Testis (tissue), 3 donors: ENCODE measurements around the gene MAP1LC3B2. TPM values are rescaled to one million over a fixed set of nuclear protein-coding genes. Genes with fewer than 3 reads are reported as not detected.

Experiments
- DNase-seq: peaks from one replicate; pipeline ENCODE4 v3.0.0-alpha.2; 2019
- H3K27ac ChIP-seq, 2 donors: fragments of 200-600 bp; sonication (generic); one replicate each; pipeline ENCODE4 v1.5.1; 2019
- H3K27me3 ChIP-seq: fragments of 200-600 bp; sonication (generic); one replicate; pipeline ENCODE4 v1.5.1; 2019
- H3K36me3 ChIP-seq: fragments of 200-600 bp; sonication (generic); one replicate; pipeline ENCODE4 v1.5.1; 2017; ENCODE audit warnings: low read depth; ENCODE audit errors: missing control alignments
- H3K4me1 ChIP-seq: fragments of 200-600 bp; sonication (generic); one replicate; pipeline ENCODE4 v1.5.1; 2019
- H3K4me3 ChIP-seq, 2 donors: fragments of 200-600 bp; sonication (generic); one replicate each; pipeline ENCODE4 v1.5.1; 2017 to 2019
- H3K9me3 ChIP-seq: fragments of 200-600 bp; sonication (generic); one replicate; pipeline ENCODE4 v1.5.1; 2017
- POLR2A ChIP-seq: fragments of 450-650 bp; IDR thresholded peaks from one replicate; pipeline ENCODE4 v1.6.1; 2017; ENCODE audit warnings: antibody characterized with exemption, mild to moderate bottlenecking, moderate library complexity
- WGBS, 2 donors: methylation state at CpG; one replicate each; pipeline ENCODE4 v1.1.5; 2018; 5-methylcytosine and 5-hydroxymethylcytosine counted together
- intact Hi-C: fragments of 100-400 bp; cut with DNase I; formaldehyde crosslinking; loops from one replicate; pipeline ENCODE4 v1.15.1; 2023; ENCODE audit warnings: low total_unique reads
- polyA plus RNA-seq: library from polyadenylated mRNA; stranded (reverse); fragments of 350-450 nt; fragmentation: Illumina TruSeq; extraction: RNeasy Lipid Tissue Mini Kit (QIAGEN cat#74804); gene quantifications from one replicate; pipeline ENCODE4 v1.2.3, GENCODE V29; 2014; ENCODE audit warnings: low read depth, low replicate concordance; ENCODE audit not compliant: insufficient read depth
- total RNA-seq, 2 donors: library from RNA; depleted of rRNA; stranded (reverse); fragments of >200 nt; gene quantifications; one replicate each; pipeline ENCODE4 v1.2.3, GENCODE V29; 2016
- TF ChIP-seq, protein P1 (sequence below), 3 experiments: fragments of 450-650 bp in 2 of 3; fragments of 200-600 bp in 1 of 3; sonication (generic) in 1 of 3; IDR thresholded peaks; one replicate each; pipeline ENCODE4 v1.5.1; 2016 to 2019; ENCODE audit warnings: antibody characterized with exemption in 3 of 3, mild to moderate bottlenecking in 2 of 3, moderate library complexity in 1 of 3

MAP1LC3B2 gene
- total and polyA plus RNA-seq, 3 donors from 2014 or later: 1.0 to 2.1 (median 1.5) TPM

DNA sequence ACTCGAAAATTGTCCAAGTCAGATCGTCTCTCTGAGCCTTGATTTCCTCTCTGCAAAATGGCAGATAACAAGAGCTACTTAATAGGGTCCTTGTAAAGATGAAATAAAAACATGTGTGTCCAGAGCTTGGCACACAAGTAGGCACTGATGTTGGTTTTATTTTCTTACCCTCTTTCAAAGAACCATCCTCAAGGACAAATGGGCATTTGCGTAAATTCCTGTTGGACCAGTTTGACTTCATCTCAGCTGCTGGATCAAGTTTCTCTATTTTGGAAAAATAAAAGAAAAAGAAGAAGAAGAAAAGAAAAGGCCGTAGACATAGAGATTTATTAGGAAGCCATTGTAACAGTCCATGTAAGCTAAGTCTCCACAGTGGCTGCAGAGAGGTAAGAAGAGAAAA lies 47.2 kb downstream of the MAP1LC3B2 start:
- Histone ChIP-seq H3K36me3 (no peaks in the 10 kb centered on the region), H3K4me3 (no peak overlapping the region), H3K9me3 (no peaks in the 10 kb centered on the region), H3K4me1 (peaks cover 26% of the 10 kb centered on the region), H3K27ac (no peak overlapping the region), H3K27me3 (no peaks in the 10 kb centered on the region)
- TF ChIP-seq POLR2A: no peak
- TF ChIP-seq, protein P1, sequence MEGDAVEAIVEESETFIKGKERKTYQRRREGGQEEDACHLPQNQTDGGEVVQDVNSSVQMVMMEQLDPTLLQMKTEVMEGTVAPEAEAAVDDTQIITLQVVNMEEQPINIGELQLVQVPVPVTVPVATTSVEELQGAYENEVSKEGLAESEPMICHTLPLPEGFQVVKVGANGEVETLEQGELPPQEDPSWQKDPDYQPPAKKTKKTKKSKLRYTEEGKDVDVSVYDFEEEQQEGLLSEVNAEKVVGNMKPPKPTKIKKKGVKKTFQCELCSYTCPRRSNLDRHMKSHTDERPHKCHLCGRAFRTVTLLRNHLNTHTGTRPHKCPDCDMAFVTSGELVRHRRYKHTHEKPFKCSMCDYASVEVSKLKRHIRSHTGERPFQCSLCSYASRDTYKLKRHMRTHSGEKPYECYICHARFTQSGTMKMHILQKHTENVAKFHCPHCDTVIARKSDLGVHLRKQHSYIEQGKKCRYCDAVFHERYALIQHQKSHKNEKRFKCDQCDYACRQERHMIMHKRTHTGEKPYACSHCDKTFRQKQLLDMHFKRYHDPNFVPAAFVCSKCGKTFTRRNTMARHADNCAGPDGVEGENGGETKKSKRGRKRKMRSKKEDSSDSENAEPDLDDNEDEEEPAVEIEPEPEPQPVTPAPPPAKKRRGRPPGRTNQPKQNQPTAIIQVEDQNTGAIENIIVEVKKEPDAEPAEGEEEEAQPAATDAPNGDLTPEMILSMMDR (IDR thresholded peaks at IDR 0.05): no peak
- DNase-seq: no peak
- intact Hi-C loops: no loop called here
- WGBS, 2 donors: 79 to 81% methylated on average over 4 of the region's 4 CpGs

DNA sequence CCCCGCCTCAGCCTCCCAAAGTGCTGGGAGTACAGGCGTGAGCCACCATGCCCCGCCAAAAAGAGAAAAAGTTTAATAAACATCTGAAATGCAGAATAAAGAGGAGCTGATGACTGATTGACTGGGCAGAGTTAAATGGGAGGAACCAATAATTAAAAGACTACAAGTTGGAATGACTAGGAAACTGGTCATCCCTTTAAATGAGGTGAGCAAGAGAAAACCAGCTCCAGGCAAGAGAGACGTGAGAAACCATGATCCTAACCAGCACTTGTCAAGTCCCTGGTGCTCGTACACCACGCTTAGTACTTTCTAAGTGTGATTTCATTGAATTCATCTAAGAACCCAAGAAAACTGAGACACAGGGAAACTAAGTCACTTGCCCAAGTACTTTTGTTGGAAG lies 47.9 kb downstream of the MAP1LC3B2 start:
- H3K27me3 ChIP-seq: no peaks in the 10 kb centered on the region
- H3K4me1 ChIP-seq: peaks cover 26% of the 10 kb centered on the region
- intact Hi-C loops: no loop called here
- no peak overlapping the region for H3K27ac ChIP-seq
- TF ChIP-seq, protein P1 (IDR thresholded peaks at IDR 0.05): no peak
- TF ChIP-seq POLR2A: no peak
- H3K4me3 ChIP-seq: no peak overlapping the region
- H3K9me3 ChIP-seq: no peaks in the 10 kb centered on the region
- WGBS, 2 donors: 89 to 98% methylated on average over 6 of the region's 6 CpGs
- DNase-seq: no peak
- no peaks in the 10 kb centered on the region for H3K36me3 ChIP-seq

DNA sequence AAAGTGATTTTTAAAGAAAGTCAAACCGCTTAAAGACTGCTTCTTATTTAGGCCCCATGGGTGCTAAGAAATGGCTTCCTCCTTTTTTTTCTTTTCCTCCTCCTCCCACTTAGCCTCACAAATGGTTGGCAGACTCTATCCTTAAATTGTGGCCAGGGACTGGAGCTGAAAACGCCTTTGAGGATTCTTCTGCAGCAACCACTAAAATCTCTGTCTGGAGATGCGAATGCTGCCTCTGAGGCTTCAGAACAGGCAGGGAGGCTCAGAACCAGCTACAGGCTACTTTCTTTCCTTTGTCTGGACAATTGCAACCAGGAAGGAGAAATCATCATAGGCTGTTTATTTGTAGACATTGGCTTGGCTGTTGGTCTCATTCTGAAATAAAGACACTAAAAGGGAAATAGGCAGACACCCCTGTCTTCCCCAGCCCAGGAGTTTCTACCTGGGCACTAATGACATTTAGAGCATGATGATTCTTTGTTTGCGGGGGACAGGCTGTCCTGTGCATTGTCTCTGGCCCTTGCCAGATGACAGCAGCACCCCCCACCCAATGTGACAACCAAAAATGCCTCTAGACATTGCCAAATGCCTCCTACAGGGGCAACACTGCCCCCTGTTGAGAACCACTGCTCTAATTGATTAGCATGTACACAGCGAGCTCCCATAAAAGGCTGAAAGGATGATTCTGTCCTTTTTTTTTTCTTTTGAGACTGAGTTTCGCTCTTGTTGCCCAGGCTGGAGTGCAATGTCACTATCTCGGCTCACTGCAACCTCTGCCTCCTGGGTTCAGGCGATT lies 50.3 kb downstream of the MAP1LC3B2 start:
- WGBS, 2 donors: 75 to 81% methylated on average over 8 of the region's 8 CpGs
- Histone ChIP-seq H3K4me1 (peaks cover 12% of the 10 kb centered on the region), H3K9me3 (no peaks in the 10 kb centered on the region), H3K4me3 (no peak overlapping the region), H3K27ac (no peak overlapping the region), H3K27me3 (no peaks in the 10 kb centered on the region), H3K36me3 (no peaks in the 10 kb centered on the region)
- TF ChIP-seq, protein P1 (IDR thresholded peaks at IDR 0.05): peak in 2 of 3 experiments; percentile 6 to 30
- no peak for TF ChIP-seq POLR2A
- intact Hi-C loops: no loop called here
- DNase-seq: no peak

DNA sequence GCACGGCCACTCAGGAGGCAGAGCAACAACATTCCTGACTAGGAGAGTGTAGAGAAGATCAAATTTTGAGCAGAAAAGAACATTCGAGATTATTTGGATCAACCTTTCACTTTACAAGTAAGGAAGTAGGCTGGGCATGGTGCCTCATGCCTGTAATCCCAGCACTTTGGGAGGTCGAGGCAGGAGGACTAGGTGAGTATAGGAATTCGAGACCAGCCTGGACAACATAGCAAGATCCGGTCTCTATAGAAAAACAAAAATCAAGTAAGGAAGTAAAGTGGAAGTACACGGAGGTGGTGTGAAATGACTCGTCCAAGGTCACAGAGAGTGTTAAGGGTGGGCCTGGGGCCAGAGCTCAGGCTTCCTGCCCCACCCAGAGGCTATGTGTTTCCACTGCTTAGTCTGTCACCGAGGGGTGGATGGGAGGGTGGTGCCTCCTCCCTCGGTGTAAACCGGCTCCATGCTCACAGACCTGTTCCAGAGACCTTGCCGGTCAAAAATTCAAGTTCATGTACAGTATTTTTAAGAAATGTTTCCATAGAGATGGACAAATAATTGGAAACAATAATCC lies 51.9 kb downstream of the MAP1LC3B2 start:
- TF ChIP-seq POLR2A: no peak
- TF ChIP-seq, protein P1 (IDR thresholded peaks at IDR 0.05): no peak
- H3K36me3 ChIP-seq: no peaks in the 10 kb centered on the region
- H3K4me1 ChIP-seq: no peaks in the 10 kb centered on the region
- H3K4me3 ChIP-seq: no peak overlapping the region
- 58 to 67% methylated on average over 11 of the region's 11 CpGs for WGBS, 2 donors
- intact Hi-C loops: no loop called here
- H3K9me3 ChIP-seq: no peaks in the 10 kb centered on the region
- no peak for DNase-seq
- H3K27me3 ChIP-seq: no peaks in the 10 kb centered on the region
- H3K27ac ChIP-seq: no peak overlapping the region
